ENCODE data around the gene ACKR4. TPM values are rescaled to one million over a fixed set of nuclear protein-coding genes. Genes with fewer than 3 reads are reported as not detected.

The ACKR4 gene
- total and polyA plus RNA-seq, 2 of the 8 experiments (the other 6 are each of a cell fraction or from before 2014, with no cell fraction given), result not detected

GRCh38 chr3:132564070-132564465 is 33.0 kb upstream of the ACKR4 start:
- ChIA-PET POLR2A (ENCODE audit: partially characterized antibody) (no interaction called here), CTCF (ENCODE audit: partially characterized antibody) (no interaction called here)
- Histone ChIP-seq H2AK5ac (ENCODE audit: low read depth, low read length) (no peak overlapping the region), H3K79me2 (ENCODE audit: control insufficient read depth in 1 of 2, insufficient read depth in 2 of 2, low read length in 2 of 2) (no peaks in the 10 kb centered on the region), H3K4me1 (replicated peaks in 1 of 4; ENCODE audit: control insufficient read depth in 3 of 4, insufficient read depth in 4 of 4, low read length in 3 of 4) (peaks cover 0 to 4% (median 0%) of the 10 kb centered on the region in 4 experiments; a peak in 1 of 7 replicates), H3K9ac (replicated peaks in 1 of 4; ENCODE audit: extremely low read depth in 1 of 4, low read depth in 3 of 4, low read length in 3 of 4) (no peak overlapping the region), H4K5ac (ENCODE audit: insufficient read length, low read depth, low read length) (no peak overlapping the region), H4K20me1 (replicated peaks in 1 of 2; ENCODE audit: control insufficient read depth in 1 of 2, insufficient read depth in 2 of 2, low read length in 2 of 2) (no peaks in the 10 kb centered on the region), H4K8ac (ENCODE audit: extremely low read depth, insufficient read depth, low read length) (no peak overlapping the region), H3K36me3 (ENCODE audit: control insufficient read depth in 2 of 4, insufficient read depth in 4 of 4, low read length in 3 of 4) (no peaks in the 10 kb centered on the region), H3K4me2 (ENCODE audit: insufficient read depth in 1 of 2, low read depth in 2 of 2, low read length in 2 of 2) (no peak overlapping the region), H3K9me3 (ENCODE audit: insufficient read depth in 2 of 2, low read depth in 1 of 2, low read length in 1 of 2) (no peaks in the 10 kb centered on the region), H4K91ac (replicated peaks; ENCODE audit: insufficient read length, low read length) (no peak overlapping the region), H3K27me3 (replicated peaks in 1 of 4; ENCODE audit: control insufficient read depth in 3 of 4, extremely low read depth in 1 of 4, insufficient read depth in 3 of 4, low read length in 3 of 4) (no peaks in the 10 kb centered on the region), H2BK12ac (ENCODE audit: low read depth, low read length) (no peak overlapping the region), H3K4ac (replicated peaks; ENCODE audit: insufficient read length, low read depth, low read length) (no peak overlapping the region), H3K18ac (ENCODE audit: extremely low read depth, low read length) (no peak overlapping the region), H2BK20ac (ENCODE audit: low read length) (no peak overlapping the region), H3K23me2 (ENCODE audit: low read depth, low read length) (no peaks in the 10 kb centered on the region), H2BK15ac (ENCODE audit: low read length) (no peak overlapping the region), H3K27ac (ENCODE audit: low read depth, low read length) (no peak overlapping the region), H3K79me1 (ENCODE audit: low read depth, low read length) (no peaks in the 10 kb centered on the region), H2AFZ (ENCODE audit: low read length) (no peak overlapping the region), H3K14ac (ENCODE audit: insufficient read length) (no peak overlapping the region), H2BK5ac (ENCODE audit: low read depth, low read length) (no peak overlapping the region), H3K56ac (replicated peaks; ENCODE audit: insufficient read length, low read depth, low read length) (no peak overlapping the region), H3K23ac (ENCODE audit: insufficient read length) (no peak overlapping the region), H2BK120ac (replicated peaks; ENCODE audit: low read depth, low read length) (no peak overlapping the region), H3K4me3 (ENCODE audit: extremely low read depth in 1 of 4, insufficient read depth in 2 of 4, low read depth in 3 of 4, low read length in 4 of 4) (no peak overlapping the region)
- TF ChIP-seq YY1 (IDR thresholded peaks at IDR 0.05; ENCODE audit: low read depth, low read length), result no peak
- no peak for TF ChIP-seq KDM4A (IDR thresholded peaks at IDR 0.05; ENCODE audit: low read depth, low read length, severe bottlenecking)
- no peak for TF ChIP-seq CBX5 (IDR thresholded peaks at IDR 0.05; ENCODE audit: low read depth, low read length)
- TF ChIP-seq TBP (IDR thresholded peaks at IDR 0.05; ENCODE audit: low read depth, low read length), result no peak
- TF ChIP-seq SRF (IDR thresholded peaks at IDR 0.05; ENCODE audit: low read depth, low read length), result no peak
- TF ChIP-seq CREB1 (IDR thresholded peaks at IDR 0.05), result no peak
- TF ChIP-seq HDAC6 (IDR thresholded peaks at IDR 0.05; ENCODE audit: low read depth, low read length), result no peak
- no peak for TF ChIP-seq CEBPB (IDR thresholded peaks at IDR 0.05; ENCODE audit: low read depth, low read length)
- TF ChIP-seq KDM5A (IDR thresholded peaks at IDR 0.05; ENCODE audit: low read length), result no peak
- TF ChIP-seq BRCA1 (IDR thresholded peaks at IDR 0.05; ENCODE audit: low read depth, low read length), result no peak
- no peak for TF ChIP-seq GTF2F1 (IDR thresholded peaks at IDR 0.05; ENCODE audit: borderline replicate concordance, low read depth, low read length)
- no peak for TF ChIP-seq E2F6 (IDR thresholded peaks at IDR 0.05)
- no peak for TF ChIP-seq SP2 (IDR thresholded peaks at IDR 0.05; ENCODE audit: low read length)
- FAIRE-seq (no peak), DNase-seq (ENCODE audit: low read depth in 1 of 2, low spot score in 2 of 2) (no peak)
- 92% methylated on average over 2 of the region's 2 CpGs; no CpG with 5 or more reads in 1 of the 2 experiments for WGBS, 2 experiments (ENCODE audit: extremely low coverage in 1 of 2, insufficient coverage in 1 of 2, insufficient read length in 1 of 2, insufficient replicate concordance in 2 of 2, low coverage in 1 of 2, low lambda C conversion rate in 2 of 2, missing lambda C conversion rate in 1 of 2)
